Parathyroid adenoma (tissue), 2 donors: ENCODE measurements around the gene HDAC4.

Experiments used
- H2AFZ ChIP-seq: fragments of 300-600 bp; sonication (generic); one replicate; pipeline ENCODE4 v1.7.0; 2017; ENCODE audit warnings: antibody characterized with exemption, mild to moderate bottlenecking
- H3K27ac ChIP-seq: fragments of 300-600 bp; sonication (generic); one replicate; pipeline ENCODE4 v1.7.0; 2017
- H3K27me3 ChIP-seq: fragments of 300-600 bp; sonication (generic); one replicate; pipeline ENCODE4 v1.7.0; 2017; ENCODE audit warnings: low read length; ENCODE audit not compliant: control insufficient read depth, insufficient read depth
- H3K36me3 ChIP-seq: fragments of 300-600 bp; sonication (generic); one replicate; pipeline ENCODE4 v1.7.0; 2017; ENCODE audit warnings: low read length; ENCODE audit not compliant: control insufficient read depth, insufficient read depth
- H3K4me1 ChIP-seq: fragments of 300-600 bp; sonication (generic); one replicate; pipeline ENCODE4 v1.7.0; 2017; ENCODE audit warnings: control low read depth
- H3K4me2 ChIP-seq: fragments of 300-600 bp; sonication (generic); one replicate; pipeline ENCODE4 v1.7.0; 2017; ENCODE audit warnings: low read length
- H3K4me3 ChIP-seq: fragments of 300-600 bp; sonication (generic); one replicate; pipeline ENCODE4 v1.7.0; 2017; ENCODE audit warnings: low read depth, low read length
- H3K79me2 ChIP-seq: fragments of 300-600 bp; sonication (generic); one replicate; pipeline ENCODE4 v1.7.0; 2017; ENCODE audit warnings: control low read depth
- H3K9ac ChIP-seq: fragments of 300-600 bp; sonication (generic); one replicate; pipeline ENCODE4 v1.7.0; 2017; ENCODE audit warnings: mild to moderate bottlenecking
- H3K9me3 ChIP-seq: fragments of 300-600 bp; sonication (generic); one replicate; pipeline ENCODE4 v1.7.0; 2017; ENCODE audit warnings: low read length; ENCODE audit not compliant: control insufficient read depth
- CTCF ChIP-seq: fragments of 300-600 bp; sonication (generic); IDR thresholded peaks from one replicate; pipeline ENCODE4 v1.7.0; 2017; ENCODE audit warnings: antibody characterized with exemption, mild to moderate bottlenecking
- donor health status: primary hyperparathyroidism.

HDAC4 gene

DNA sequence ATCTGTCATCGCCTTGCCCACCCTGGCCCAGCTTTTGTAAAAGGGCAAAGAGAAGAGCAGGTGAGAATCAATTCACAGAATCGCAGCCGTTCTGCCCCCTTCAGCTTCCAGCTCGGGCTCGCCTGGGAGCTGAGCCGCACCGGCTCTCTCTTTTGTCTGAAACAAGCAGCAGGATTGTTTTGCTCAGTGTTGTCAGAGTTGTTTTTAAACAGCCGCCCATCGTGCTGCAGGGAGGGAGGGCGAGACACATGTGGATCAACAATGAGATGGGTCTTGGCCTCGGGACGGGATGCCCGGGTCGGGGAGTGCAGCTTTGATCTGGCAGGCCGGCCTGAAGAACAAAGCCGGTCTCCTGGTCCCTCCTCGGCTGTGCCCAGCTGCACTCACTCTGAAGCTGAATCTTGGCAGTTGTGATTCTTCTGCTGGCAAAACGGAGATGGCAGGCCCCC lies 39.7 kb upstream of the HDAC4 start:
- Histone ChIP-seq H2AFZ (no peak overlapping the region), H3K79me2 (no peaks in the 10 kb centered on the region), H3K27me3 (no peaks in the 10 kb centered on the region), H3K36me3 (no peaks in the 10 kb centered on the region), H3K27ac (no peak overlapping the region), H3K4me3 (no peak overlapping the region), H3K4me2 (no peak overlapping the region), H3K4me1 (no peaks in the 10 kb centered on the region), H3K9ac (no peak overlapping the region), H3K9me3 (no peaks in the 10 kb centered on the region)
- TF ChIP-seq CTCF, result no peak

GRCh38 chr2:239439754-239440315 lies 39.0 kb upstream of the HDAC4 start:
- Histone ChIP-seq H3K27ac (no peak overlapping the region), H3K4me2 (no peak overlapping the region), H3K79me2 (no peaks in the 10 kb centered on the region), H3K9ac (no peak overlapping the region), H3K4me3 (no peak overlapping the region), H2AFZ (no peak overlapping the region), H3K36me3 (no peaks in the 10 kb centered on the region), H3K9me3 (no peaks in the 10 kb centered on the region), H3K27me3 (no peaks in the 10 kb centered on the region), H3K4me1 (no peaks in the 10 kb centered on the region)
- TF ChIP-seq CTCF, result no peak

GRCh38 chr2:239438995-239439753 lies 38.4 kb upstream of the HDAC4 start:
- no peak overlapping the region for H3K4me3 ChIP-seq
- no peaks in the 10 kb centered on the region for H3K4me1 ChIP-seq
- H3K36me3 ChIP-seq, result no peaks in the 10 kb centered on the region
- no peak overlapping the region for H3K27ac ChIP-seq
- H3K4me2 ChIP-seq, result no peak overlapping the region
- H3K79me2 ChIP-seq, result no peaks in the 10 kb centered on the region
- H3K9ac ChIP-seq, result no peak overlapping the region
- no peaks in the 10 kb centered on the region for H3K27me3 ChIP-seq
- H2AFZ ChIP-seq, result no peak overlapping the region
- no peak for TF ChIP-seq CTCF
- no peaks in the 10 kb centered on the region for H3K9me3 ChIP-seq

DNA sequence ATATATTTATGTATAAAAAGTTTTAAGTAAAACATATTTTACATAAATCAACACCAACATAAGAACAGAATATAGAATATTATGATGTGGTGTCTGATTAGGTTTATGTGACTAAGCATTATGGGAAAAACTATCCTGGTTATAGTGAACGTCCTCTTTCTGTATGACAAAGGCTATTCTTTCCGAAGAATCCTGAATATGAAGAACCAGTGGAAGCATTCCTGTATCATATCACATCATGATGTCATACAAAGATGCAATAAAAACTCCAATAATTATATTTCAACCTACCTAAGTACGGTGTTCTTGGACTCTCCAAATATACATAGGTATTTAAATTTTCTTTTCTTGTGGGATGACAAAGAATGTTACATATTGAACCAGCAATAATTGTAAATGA lies 37.5 kb upstream of the HDAC4 start:
- Histone ChIP-seq H2AFZ (no peak overlapping the region), H3K27me3 (no peaks in the 10 kb centered on the region), H3K9me3 (no peaks in the 10 kb centered on the region), H3K4me3 (no peak overlapping the region), H3K4me2 (no peak overlapping the region), H3K27ac (no peak overlapping the region), H3K4me1 (no peaks in the 10 kb centered on the region), H3K79me2 (no peaks in the 10 kb centered on the region), H3K36me3 (no peaks in the 10 kb centered on the region), H3K9ac (no peak overlapping the region)
- no peak for TF ChIP-seq CTCF
